ENCODE data around the gene DCUN1D2. TPM values are rescaled to one million over a fixed set of nuclear protein-coding genes. Genes with fewer than 3 reads are reported as not detected.

The DCUN1D2 gene
- total and polyA plus RNA-seq, 10 of the 15 experiments (the other 5 are each of a cell fraction or from before 2014, with no cell fraction given): 2.5 to 23.6 (median 9.3) TPM

GRCh38 chr13:113475280-113475679 lies 15.2 kb downstream of the DCUN1D2 start:
- no peak overlapping the region for H3K27ac ChIP-seq (ENCODE audit: control insufficient read depth, insufficient read depth)
- ATAC-seq (no peak), FAIRE-seq (no peak), DNase-seq (ENCODE audit: low read depth, low spot score) (no peak)
- H3K4me1 ChIP-seq (ENCODE audit: control insufficient read depth, insufficient read depth, low read length): no peaks in the 10 kb centered on the region
- 95% methylated on average over 11 of the region's 11 CpGs for WGBS (ENCODE audit: insufficient coverage, insufficient replicate concordance, low lambda C conversion rate, missing lambda C conversion rate)
- in situ Hi-C loops (cut with MboI) (no loop called here), intact Hi-C loops (cut with micrococcal nuclease; ENCODE audit: unreplicated experiment) (no loop called here)
- no peak overlapping the region for H2AFZ ChIP-seq (ENCODE audit: control insufficient read depth, low read depth, low read length)
- H3K36me3 ChIP-seq (ENCODE audit: control insufficient read depth in 2 of 2, insufficient read depth in 2 of 2, low read length in 1 of 2): peaks cover 9 to 24% of the 10 kb centered on the region in 2 experiments
- no peak overlapping the region for H3K9ac ChIP-seq (ENCODE audit: control insufficient read depth, insufficient read depth, low read length)
- SMC1A ChIA-PET (ENCODE audit: uncharacterized antibody, unreplicated experiment): no interaction called here
- TF ChIP-seq TBL1XR1 (IDR thresholded peaks at IDR 0.05; ENCODE audit: low read depth, low read length): no peak
- no peak for TF ChIP-seq IRF5 (IDR thresholded peaks at IDR 0.05; ENCODE audit: borderline replicate concordance)
- TF ChIP-seq EED (IDR thresholded peaks at IDR 0.05; ENCODE audit: low read depth): no peak
- no peak for TF ChIP-seq IKZF2 (IDR thresholded peaks at IDR 0.05)
- no peak for TF ChIP-seq PKNOX1 (IDR thresholded peaks at IDR 0.05)
- no TSS peak for BruUV-seq (replicated peaks)
- POLR2A ChIA-PET: interaction anchor here (0.6 kb wide), 1 partner anchor 346 kb away, joined by 8 read pairs; no protein-coding TSS in a partner anchor
- no peaks in the 10 kb centered on the region for H3K27me3 ChIP-seq (replicated peaks in 1 of 2; ENCODE audit: control insufficient read depth in 2 of 2, insufficient read depth in 2 of 2, low read length in 1 of 2)
- no peak overlapping the region for H3K4me3 ChIP-seq
- no peak overlapping the region for H3K4me2 ChIP-seq (ENCODE audit: control insufficient read depth, insufficient read depth)
- H4K20me1 ChIP-seq (ENCODE audit: control insufficient read depth, insufficient read depth): no peaks in the 10 kb centered on the region
- H3K79me2 ChIP-seq (ENCODE audit: control insufficient read depth, insufficient read depth, low read length): no peaks in the 10 kb centered on the region
- RAD21 ChIA-PET (ENCODE audit: unreplicated experiment): no interaction called here
- H3K9me3 ChIP-seq (replicated peaks; ENCODE audit: control insufficient read depth, insufficient read depth, low read length): no peaks in the 10 kb centered on the region
- CTCF ChIA-PET: no interaction called here

- DNase-seq (ENCODE audit: low read depth, low spot score) (no peak), ATAC-seq (no peak), FAIRE-seq (no peak)
- ChIA-PET RAD21 (ENCODE audit: unreplicated experiment) (no interaction called here), POLR2A (no interaction called here), CTCF (interaction anchor here (0.8 kb wide), 1 partner anchor 14 kb away, joined by 3 read pairs; no protein-coding TSS in a partner anchor), SMC1A (ENCODE audit: uncharacterized antibody, unreplicated experiment) (interaction anchor here (1.2 kb wide), 1 partner anchor 17 kb away, joined by 3 read pairs; no protein-coding TSS in a partner anchor)
- H3K79me2 ChIP-seq (ENCODE audit: control insufficient read depth, insufficient read depth, low read length): no peaks in the 10 kb centered on the region
- no peak overlapping the region for H2AFZ ChIP-seq (ENCODE audit: control insufficient read depth, low read depth, low read length)
- no peak overlapping the region for H3K4me3 ChIP-seq
- BruUV-seq (replicated peaks): no TSS peak
- no peaks in the 10 kb centered on the region for H3K4me1 ChIP-seq (ENCODE audit: control insufficient read depth, insufficient read depth, low read length)
- H3K36me3 ChIP-seq (ENCODE audit: control insufficient read depth in 2 of 2, insufficient read depth in 2 of 2, low read length in 1 of 2): peaks cover 8 to 20% of the 10 kb centered on the region in 2 experiments
- H3K9ac ChIP-seq (ENCODE audit: control insufficient read depth, insufficient read depth, low read length): no peak overlapping the region
- H3K27ac ChIP-seq (ENCODE audit: control insufficient read depth, insufficient read depth): no peak overlapping the region
- H3K27me3 ChIP-seq (replicated peaks in 1 of 2; ENCODE audit: control insufficient read depth in 2 of 2, insufficient read depth in 2 of 2, low read length in 1 of 2): no peaks in the 10 kb centered on the region
- H3K4me2 ChIP-seq (ENCODE audit: control insufficient read depth, insufficient read depth): no peak overlapping the region
- no peaks in the 10 kb centered on the region for H3K9me3 ChIP-seq (replicated peaks; ENCODE audit: control insufficient read depth, insufficient read depth, low read length)
- in situ Hi-C loops (cut with MboI): no loop called here
- intact Hi-C loops (cut with micrococcal nuclease; ENCODE audit: unreplicated experiment): no loop called here
- WGBS (ENCODE audit: insufficient coverage, insufficient replicate concordance, low lambda C conversion rate, missing lambda C conversion rate): 92% methylated on average over 10 of the region's 10 CpGs
- H4K20me1 ChIP-seq (ENCODE audit: control insufficient read depth, insufficient read depth): no peaks in the 10 kb centered on the region
- no peak for TF ChIP-seq CTCF (IDR thresholded peaks at IDR 0.05 in 2 of 3, conservative IDR thresholded peaks at IDR 0.05 in 1 of 3; ENCODE audit: control insufficient read depth in 2 of 3, extremely low read depth in 1 of 3, insufficient read depth in 1 of 3, low read depth in 3 of 3, low read length in 3 of 3)
- TF ChIP-seq ZNF24 (IDR thresholded peaks at IDR 0.05): no peak
- TF ChIP-seq IKZF1 (conservative IDR thresholded peaks at IDR 0.05): no peak
- no peak for TF ChIP-seq ZNF217 (IDR thresholded peaks at IDR 0.05)
- TF ChIP-seq EP300 (IDR thresholded peaks at IDR 0.05; ENCODE audit: borderline replicate concordance in 1 of 2, control insufficient read depth in 1 of 2, low read depth in 2 of 2, low read length in 2 of 2): no peak
- TF ChIP-seq NFXL1 (IDR thresholded peaks at IDR 0.05; ENCODE audit: borderline replicate concordance): no peak
- no peak for TF ChIP-seq NRF1 (conservative IDR thresholded peaks at IDR 0.05; ENCODE audit: low read depth, low read length)
- no peak for TF ChIP-seq CHD1 (IDR thresholded peaks at IDR 0.05; ENCODE audit: low read depth, low read length)
- no peak for TF ChIP-seq ZSCAN29 (IDR thresholded peaks at IDR 0.05)
- no peak for TF ChIP-seq CHD4 (IDR thresholded peaks at IDR 0.05)
- TF ChIP-seq NBN (IDR thresholded peaks at IDR 0.05): no peak
Observed at GRCh38 chr13:113474179-113474578, 16.3 kb downstream of the DCUN1D2 start.
